22Rv1 (cell line): ENCODE data around the gene ARL5C.

Source experiments
- H3K27ac ChIP-seq: fragments of 450-650 bp; 2 replicates; pipeline ENCODE4 v1.5.1; 2017
- CTCF ChIP-seq: fragments of 450-650 bp; IDR thresholded peaks from 2 replicates; pipeline ENCODE4 v1.5.1; 2017; ENCODE audit warnings: mild to moderate bottlenecking
- ZFX ChIP-seq: fragments of 450-650 bp; IDR thresholded peaks from 2 replicates; pipeline ENCODE4 v1.6.1; 2017; ENCODE audit warnings: antibody characterized with exemption, borderline replicate concordance

ARL5C gene

GRCh38 chr17:39151943-39152818 is 13.8 kb downstream of the ARL5C start:
- TF ChIP-seq CTCF, result no peak
- no peak for TF ChIP-seq ZFX
- peak overlapping the region; percentile 83 for H3K27ac ChIP-seq

GRCh38 chr17:39151150-39151942 is 14.6 kb downstream of the ARL5C start, which contains the start of gene PLXDC1:
Gene PLXDC1, minus strand, starts transcription at chr17:39151637. Its CDS starts 200 bp downstream, at chr17:39151437.
- H3K27ac ChIP-seq, result peak within 1 kb of the TSS; percentile 83
- no peak for TF ChIP-seq CTCF
- TF ChIP-seq ZFX, result no peak

- H3K27ac ChIP-seq, result no peak overlapping the region
- TF ChIP-seq CTCF (no peak), ZFX (no peak)
Measured at GRCh38 chr17:39150795-39151149, 15.2 kb downstream of the ARL5C start.

- no peak for TF ChIP-seq ZFX
- TF ChIP-seq CTCF, result no peak
- H3K27ac ChIP-seq, result no peak overlapping the region
Measured at GRCh38 chr17:39150104-39150634, 15.8 kb downstream of the ARL5C start.

GRCh38 chr17:39147221-39148185 is 18.5 kb downstream of the ARL5C start:
- H3K27ac ChIP-seq, result no peak overlapping the region
- TF ChIP-seq ZFX, result no peak
- no peak for TF ChIP-seq CTCF

GRCh38 chr17:39146273-39146672 is 19.7 kb downstream of the ARL5C start:
- TF ChIP-seq ZFX, result no peak
- TF ChIP-seq CTCF, result no peak

More at GRCh38 chr17:39146273-39146672, 19.7 kb downstream of the ARL5C start:
- H3K27ac ChIP-seq, result no peak overlapping the region
